ENCODE measurements around the gene FAM131B. TPM values are rescaled to one million over a fixed set of nuclear protein-coding genes. Genes with fewer than 3 reads are reported as not detected.
A peak's percentile ranks its signal among the peaks of the same experiment; 100 is the strongest.

The FAM131B gene
- total RNA-seq, 1 experiment from 2014 or later = 0.19 TPM

DNA sequence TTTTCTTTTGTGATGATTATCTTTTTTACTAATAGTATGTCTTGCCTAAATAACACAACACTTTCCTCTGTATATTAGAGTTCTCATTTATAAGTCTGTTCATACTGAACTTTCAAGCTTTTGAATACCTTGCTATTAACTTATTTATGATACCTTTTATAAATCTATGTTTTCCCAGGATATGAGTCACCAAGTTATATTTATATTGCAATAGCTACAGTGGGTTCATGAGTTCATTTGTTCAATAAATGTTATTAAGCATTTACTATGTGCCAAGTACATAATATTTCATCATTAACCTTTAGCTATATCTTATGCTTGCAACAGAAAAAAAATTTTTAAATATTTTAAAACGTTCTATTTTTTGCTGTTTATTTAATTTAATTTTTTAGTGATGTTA is 28.3 kb downstream of the FAM131B start:
- no peak overlapping the region for H3K27ac Mint-ChIP-seq (ENCODE audit: low read depth, unreplicated experiment)
- H3K4me1 Mint-ChIP-seq (ENCODE audit: insufficient read depth, unreplicated experiment) = peaks cover 12% of the 10 kb centered on the region
- BruUV-seq (replicated peaks) = no TSS peak
- no peak overlapping the region for H3K4me3 Mint-ChIP-seq (ENCODE audit: unreplicated experiment)
- DNase-seq (ENCODE audit: unreplicated experiment) = no peak
- CTCF ChIA-PET = interaction anchor here (0.5 to 3.3 kb wide), 3 partner anchors 45 to 94 kb away, joined by 3 to 14 read pairs (median 5); no protein-coding TSS in a partner anchor
- POLR2A ChIA-PET = interaction anchor here (0.6 to 1.3 kb wide), 4 partner anchors 9 to 166 kb away, joined by 3 to 6 read pairs (median 3); no protein-coding TSS in a partner anchor
- no peaks in the 10 kb centered on the region for H3K36me3 Mint-ChIP-seq (ENCODE audit: insufficient read depth, unreplicated experiment)
- TF ChIP-seq, protein P1, sequence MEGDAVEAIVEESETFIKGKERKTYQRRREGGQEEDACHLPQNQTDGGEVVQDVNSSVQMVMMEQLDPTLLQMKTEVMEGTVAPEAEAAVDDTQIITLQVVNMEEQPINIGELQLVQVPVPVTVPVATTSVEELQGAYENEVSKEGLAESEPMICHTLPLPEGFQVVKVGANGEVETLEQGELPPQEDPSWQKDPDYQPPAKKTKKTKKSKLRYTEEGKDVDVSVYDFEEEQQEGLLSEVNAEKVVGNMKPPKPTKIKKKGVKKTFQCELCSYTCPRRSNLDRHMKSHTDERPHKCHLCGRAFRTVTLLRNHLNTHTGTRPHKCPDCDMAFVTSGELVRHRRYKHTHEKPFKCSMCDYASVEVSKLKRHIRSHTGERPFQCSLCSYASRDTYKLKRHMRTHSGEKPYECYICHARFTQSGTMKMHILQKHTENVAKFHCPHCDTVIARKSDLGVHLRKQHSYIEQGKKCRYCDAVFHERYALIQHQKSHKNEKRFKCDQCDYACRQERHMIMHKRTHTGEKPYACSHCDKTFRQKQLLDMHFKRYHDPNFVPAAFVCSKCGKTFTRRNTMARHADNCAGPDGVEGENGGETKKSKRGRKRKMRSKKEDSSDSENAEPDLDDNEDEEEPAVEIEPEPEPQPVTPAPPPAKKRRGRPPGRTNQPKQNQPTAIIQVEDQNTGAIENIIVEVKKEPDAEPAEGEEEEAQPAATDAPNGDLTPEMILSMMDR (IDR thresholded peaks at IDR 0.05; ENCODE audit: unreplicated experiment) = no peak
- no peaks in the 10 kb centered on the region for H3K9me3 Mint-ChIP-seq (ENCODE audit: unreplicated experiment)
- intact Hi-C loops (cut with micrococcal nuclease) = no loop called here
- H3K27me3 Mint-ChIP-seq (ENCODE audit: insufficient read depth, unreplicated experiment) = no peaks in the 10 kb centered on the region

GRCh38 chr7:143331179-143331801 is 31.2 kb downstream of the FAM131B start:
- peaks cover 12% of the 10 kb centered on the region for H3K4me1 Mint-ChIP-seq (ENCODE audit: insufficient read depth, unreplicated experiment)
- peak; percentile 92 for DNase-seq (ENCODE audit: unreplicated experiment)
- no TSS peak for BruUV-seq (replicated peaks)
- H3K4me3 Mint-ChIP-seq (ENCODE audit: unreplicated experiment) = no peak overlapping the region
- TF ChIP-seq, protein P1 (IDR thresholded peaks at IDR 0.05; ENCODE audit: unreplicated experiment) = no peak
- peak overlapping the region; percentile 88 for H3K27ac Mint-ChIP-seq (ENCODE audit: low read depth, unreplicated experiment)
- intact Hi-C loops (cut with micrococcal nuclease) = no loop called here
- H3K9me3 Mint-ChIP-seq (ENCODE audit: unreplicated experiment) = no peaks in the 10 kb centered on the region
- no peaks in the 10 kb centered on the region for H3K27me3 Mint-ChIP-seq (ENCODE audit: insufficient read depth, unreplicated experiment)
- POLR2A ChIA-PET = interaction anchor here (0.5 to 2.4 kb wide), 16 partner anchors 9 to 391 kb away, joined by 3 to 18 read pairs (median 4); partner anchors contain the start of genes CASP2, FAM131B, GSTK1 and ZYX
- no peaks in the 10 kb centered on the region for H3K36me3 Mint-ChIP-seq (ENCODE audit: insufficient read depth, unreplicated experiment)
- CTCF ChIA-PET = interaction anchor here (0.7 to 2.3 kb wide), 11 partner anchors 9 to 91 kb away, joined by 3 to 13 read pairs (median 4); no protein-coding TSS in a partner anchor

- Mint-ChIP-seq H3K27me3 (ENCODE audit: insufficient read depth, unreplicated experiment) (no peaks in the 10 kb centered on the region), H3K27ac (ENCODE audit: low read depth, unreplicated experiment) (no peak overlapping the region), H3K36me3 (ENCODE audit: insufficient read depth, unreplicated experiment) (no peaks in the 10 kb centered on the region), H3K9me3 (ENCODE audit: unreplicated experiment) (no peaks in the 10 kb centered on the region), H3K4me1 (ENCODE audit: insufficient read depth, unreplicated experiment) (peaks cover 12% of the 10 kb centered on the region), H3K4me3 (ENCODE audit: unreplicated experiment) (no peak overlapping the region)
- BruUV-seq (replicated peaks) = no TSS peak
- ChIA-PET CTCF (interaction anchor here (2.1 to 2.3 kb wide), 2 partner anchors 11 to 89 kb away, joined by 7 to 13 read pairs; no protein-coding TSS in a partner anchor), POLR2A (interaction anchor here (1.1 to 2.4 kb wide), 2 partner anchors 9 to 11 kb away, joined by 3 to 8 read pairs; no protein-coding TSS in a partner anchor)
- no peak for DNase-seq (ENCODE audit: unreplicated experiment)
- intact Hi-C loops (cut with micrococcal nuclease) = no loop called here
- TF ChIP-seq, protein P1 (IDR thresholded peaks at IDR 0.05; ENCODE audit: unreplicated experiment) = no peak
Observed at GRCh38 chr7:143329471-143330170, 32.9 kb downstream of the FAM131B start.

DNA sequence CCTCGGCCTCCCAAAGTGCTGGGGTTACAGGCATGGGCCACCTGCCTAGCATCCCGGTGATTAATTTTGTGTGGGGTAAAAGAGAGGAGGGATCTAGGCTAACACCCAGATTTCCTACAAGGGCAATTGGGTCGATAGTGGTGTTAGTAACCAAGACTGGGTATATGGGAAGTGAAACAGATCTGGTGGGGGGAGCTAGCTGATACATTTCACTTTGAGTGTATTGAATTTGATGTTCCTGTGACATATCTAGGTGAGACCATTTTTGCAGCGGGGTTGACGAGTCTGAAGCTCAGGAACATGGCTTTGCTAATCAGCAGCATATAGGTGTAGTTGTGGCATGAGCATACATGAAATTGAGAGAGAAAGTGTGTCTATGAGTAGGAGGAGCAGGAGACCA is 34.6 kb downstream of the FAM131B start:
- Mint-ChIP-seq H3K36me3 (ENCODE audit: insufficient read depth, unreplicated experiment) (no peaks in the 10 kb centered on the region), H3K4me3 (ENCODE audit: unreplicated experiment) (no peak overlapping the region), H3K27me3 (ENCODE audit: insufficient read depth, unreplicated experiment) (no peaks in the 10 kb centered on the region), H3K9me3 (ENCODE audit: unreplicated experiment) (no peaks in the 10 kb centered on the region), H3K4me1 (ENCODE audit: insufficient read depth, unreplicated experiment) (peaks cover 12% of the 10 kb centered on the region), H3K27ac (ENCODE audit: low read depth, unreplicated experiment) (no peak overlapping the region)
- TF ChIP-seq, protein P1 (IDR thresholded peaks at IDR 0.05; ENCODE audit: unreplicated experiment) = no peak
- DNase-seq (ENCODE audit: unreplicated experiment) = no peak
- CTCF ChIA-PET = no interaction called here
- POLR2A ChIA-PET = interaction anchor here (0.7 kb wide), 1 partner anchor 32 kb away, joined by 3 read pairs; no protein-coding TSS in a partner anchor
- BruUV-seq (replicated peaks) = no TSS peak
- intact Hi-C loops (cut with micrococcal nuclease) = no loop called here

Measured in MCF 10A (cell line).